GM18909 (cell line): ENCODE data around the gene FAM89B.

Experiments
- ATAC-seq: cut with Tn5 transposase; IDR thresholded peaks from one replicate; pipeline ENCODE4 v1.9.1; 2021; ENCODE audit warnings: mild to moderate bottlenecking; ENCODE audit not compliant: unreplicated experiment, poor library complexity

The FAM89B gene

GRCh38 chr11:65538915-65539743, 33.2 kb upstream of the FAM89B start:
- ATAC-seq: no peak

DNA sequence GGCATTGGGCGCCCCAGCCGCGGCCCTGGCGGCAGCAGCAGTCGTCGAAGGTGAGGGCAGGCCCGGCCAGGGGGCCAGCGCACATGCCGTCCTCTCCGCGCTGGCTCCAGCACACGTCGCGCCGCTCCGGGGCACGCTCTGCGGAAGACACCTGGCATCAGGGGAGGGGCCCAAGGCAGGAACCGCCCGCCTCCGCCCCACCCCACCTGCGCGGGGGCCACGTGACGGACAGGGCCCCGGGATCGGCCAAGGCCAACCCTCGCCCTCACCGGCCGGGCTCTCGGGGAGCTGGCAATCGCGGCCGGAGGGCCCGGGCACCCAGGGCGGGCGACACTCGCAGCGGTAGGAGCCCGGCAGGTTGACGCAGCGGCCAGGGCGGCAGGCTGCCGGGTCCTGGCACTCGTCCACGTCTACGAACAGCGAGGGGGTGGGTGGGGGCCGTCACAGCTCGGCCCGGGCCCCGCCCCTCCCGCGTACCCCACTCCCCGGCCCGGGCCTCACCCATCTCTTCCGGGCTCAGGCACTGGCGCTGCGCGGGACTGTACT, 32.5 kb upstream of the FAM89B start:
- peak; percentile 54 for ATAC-seq

DNA sequence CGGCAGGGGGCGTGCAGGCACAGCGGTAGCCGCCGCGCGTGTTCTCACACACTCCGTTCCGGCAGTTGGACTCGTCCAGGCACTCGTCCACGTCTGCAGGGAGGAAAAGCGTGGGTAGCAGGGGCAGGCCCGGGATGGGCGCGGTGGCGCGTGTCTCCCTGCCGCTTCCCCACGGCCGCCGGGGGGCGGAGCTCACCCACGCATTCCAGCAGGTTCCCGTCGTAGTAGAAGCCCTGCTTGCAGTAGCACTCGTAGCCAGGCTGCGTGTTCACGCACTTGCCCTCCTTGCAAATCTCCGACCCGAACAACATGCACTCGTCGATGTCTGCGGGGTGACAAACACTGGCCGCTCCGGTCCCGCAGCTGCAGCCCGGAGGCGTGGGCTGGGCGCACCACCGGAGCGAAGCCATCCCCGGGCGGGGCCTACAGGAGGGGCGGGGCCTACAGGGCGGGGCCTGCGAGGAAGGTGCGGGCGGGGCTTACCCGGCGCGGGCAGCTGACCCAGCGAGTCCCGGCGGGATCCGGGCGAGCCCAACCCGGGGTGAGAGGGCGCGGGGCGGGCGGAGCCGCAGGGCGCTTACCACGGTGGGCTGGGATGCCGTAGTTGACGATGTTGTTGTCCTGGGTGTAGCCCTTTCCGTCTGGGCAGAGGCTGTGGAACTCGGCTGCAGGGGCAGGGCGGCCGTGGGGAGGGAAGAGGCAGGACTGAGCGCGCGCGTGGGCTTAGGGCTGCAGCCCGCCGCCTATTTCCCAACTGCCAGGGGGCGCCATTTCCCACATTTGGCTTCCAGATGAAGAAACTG, 31.8 kb upstream of the FAM89B start:
- ATAC-seq: peak; percentile 69

GRCh38 chr11:65541093-65541982, 31.0 kb upstream of the FAM89B start:
- ATAC-seq: no peak

DNA sequence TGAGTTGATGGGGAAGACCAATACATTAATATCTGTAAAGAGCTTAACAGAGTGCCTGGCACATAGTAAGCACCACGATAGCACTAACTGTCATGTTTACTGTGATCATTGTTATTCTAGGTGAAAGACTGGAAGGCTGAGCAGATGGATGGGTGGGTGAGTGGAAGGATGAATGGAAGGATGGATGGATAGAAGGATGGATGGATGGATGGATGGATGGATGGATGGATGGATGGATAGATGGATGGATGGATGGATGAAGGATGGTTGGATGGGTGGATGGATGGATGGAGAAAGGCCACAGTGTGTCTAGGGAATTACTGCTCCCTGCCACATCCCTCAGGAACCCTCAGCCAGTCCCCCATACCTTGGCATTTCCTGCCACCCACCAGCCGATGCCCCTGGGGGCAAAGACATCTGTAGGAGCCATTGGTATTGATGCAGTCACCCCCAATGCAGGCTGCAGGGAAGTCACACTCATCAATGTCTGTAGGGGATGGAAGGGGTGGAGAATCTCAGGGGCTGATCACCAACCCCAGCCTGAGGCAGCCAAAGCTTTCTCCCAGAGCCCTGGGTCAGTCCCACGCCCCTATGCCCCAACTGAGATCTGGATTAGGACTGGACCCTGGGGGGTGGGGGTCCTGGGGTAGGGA, 29.5 kb upstream of the FAM89B start:
- no peak for ATAC-seq

GRCh38 chr11:65545853-65546216, 26.5 kb upstream of the FAM89B start:
- ATAC-seq: no peak

DNA sequence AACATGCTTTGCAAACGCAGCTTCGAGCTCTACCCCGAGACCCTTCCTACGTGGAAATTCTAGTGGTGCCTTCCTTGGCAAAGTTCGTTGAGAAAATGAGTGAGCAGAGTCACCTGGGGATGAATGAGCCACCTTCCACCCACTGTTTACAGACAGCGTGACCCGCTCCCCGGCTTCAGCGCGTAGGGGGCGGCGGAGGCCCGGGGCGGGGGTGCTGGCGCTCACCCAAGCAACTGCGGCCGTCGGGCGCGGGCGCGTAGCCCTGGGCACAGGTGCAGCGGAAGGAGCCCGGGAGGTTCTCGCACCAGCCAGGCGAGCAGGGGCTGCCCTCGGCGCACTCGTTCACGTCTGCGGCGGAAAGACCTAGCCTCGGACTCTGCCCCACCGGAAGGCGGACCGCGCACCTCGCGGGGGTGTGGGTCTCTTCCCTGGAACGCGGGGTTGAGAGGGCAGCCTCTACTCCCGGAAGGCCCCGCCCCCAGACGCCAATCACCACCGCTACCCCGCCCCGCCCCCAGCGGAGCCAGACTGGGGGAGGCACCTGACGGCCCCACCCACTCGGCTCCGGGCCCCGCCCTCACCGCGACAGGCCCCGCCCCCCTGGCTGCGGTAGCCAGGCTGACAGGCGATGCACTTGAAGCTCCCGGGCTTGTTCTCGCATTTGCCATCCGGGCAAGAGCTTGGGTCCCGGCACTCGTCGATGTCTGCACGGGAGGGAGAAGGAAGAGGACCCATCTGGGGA, 25.9 kb upstream of the FAM89B start:
- peak; percentile 78 for ATAC-seq

GRCh38 chr11:65547446-65548125, 24.8 kb upstream of the FAM89B start:
- no peak for ATAC-seq

GRCh38 chr11:65548395-65548794, 23.9 kb upstream of the FAM89B start:
- ATAC-seq: no peak

- no peak for ATAC-seq
These were observed 23.2 kb upstream of the FAM89B start for GRCh38 chr11:65549096-65549495.

DNA sequence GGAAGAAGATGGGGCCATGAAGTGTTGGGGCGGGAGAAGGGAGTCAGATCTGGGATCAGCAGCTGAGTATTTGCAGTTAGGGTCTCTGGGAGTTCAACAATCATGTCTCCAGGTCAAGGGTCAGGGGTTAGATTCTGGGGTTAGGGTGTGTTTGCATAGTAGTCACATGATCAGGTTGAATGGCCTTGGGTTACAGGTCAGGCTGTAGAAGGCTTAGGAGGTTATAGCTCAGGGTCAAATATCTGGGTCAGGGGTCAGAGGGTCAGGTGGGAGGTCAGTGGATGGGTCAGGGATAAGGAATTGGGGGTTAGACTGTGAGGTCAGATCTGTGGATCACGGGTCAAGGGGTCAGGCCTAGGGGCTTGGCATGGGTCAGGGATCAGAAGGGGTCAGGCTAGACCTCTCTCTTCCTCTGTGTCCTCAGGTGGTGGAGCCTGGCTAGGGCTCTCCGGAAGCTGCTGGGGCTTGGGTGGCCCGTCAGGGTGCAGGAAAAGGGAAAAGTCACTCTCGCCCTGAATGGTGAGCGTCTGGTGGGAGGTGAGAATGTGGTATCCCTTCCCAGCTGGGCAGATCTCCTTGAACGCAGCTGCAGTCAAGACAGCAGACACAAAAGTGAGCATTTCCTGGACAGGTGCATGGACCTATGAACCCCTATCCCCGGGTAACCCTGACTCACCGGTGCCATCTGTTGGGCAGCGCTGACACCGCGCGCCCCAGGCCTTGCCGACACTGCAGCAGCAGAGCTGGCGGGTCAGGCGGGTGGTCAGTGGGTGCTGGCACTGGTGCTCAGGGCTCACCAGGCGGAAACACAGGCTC, 20.6 kb upstream of the FAM89B start:
- no peak for ATAC-seq

GRCh38 chr11:65552388-65552951, 19.9 kb upstream of the FAM89B start:
- ATAC-seq: no peak

GRCh38 chr11:65553301-65554001, 18.9 kb upstream of the FAM89B start:
- ATAC-seq: no peak

- ATAC-seq: no peak
These were observed 18.1 kb upstream of the FAM89B start for GRCh38 chr11:65554057-65554818.

- ATAC-seq: no peak
These were observed 17.4 kb upstream of the FAM89B start for GRCh38 chr11:65554842-65555430.
